IPS DF 4.7 (cell line): ENCODE data around the gene HES6.

Source experiments
- DNase-seq: peaks from one replicate; pipeline ENCODE4 v3.0.0-alpha.2; 2013; ENCODE audit warnings: low spot score; ENCODE audit errors: extremely low read depth

Gene HES6

GRCh38 chr2:238255151-238255551, 15.3 kb upstream of the HES6 start:
- DNase-seq = no peak

- no peak for DNase-seq
Measured at GRCh38 chr2:238254095-238254723, 14.4 kb upstream of the HES6 start.

GRCh38 chr2:238252766-238253630, 13.2 kb upstream of the HES6 start:
- no peak for DNase-seq

GRCh38 chr2:238251986-238252385, 12.1 kb upstream of the HES6 start:
- DNase-seq = no peak

GRCh38 chr2:238251331-238251730, 11.5 kb upstream of the HES6 start:
- no peak for DNase-seq

GRCh38 chr2:238250896-238251295, 11.1 kb upstream of the HES6 start:
- DNase-seq = no peak

GRCh38 chr2:238247841-238248453, 8.1 kb upstream of the HES6 start:
- DNase-seq = no peak

- DNase-seq = no peak
Measured at GRCh38 chr2:238247002-238247822, 7.4 kb upstream of the HES6 start.

GRCh38 chr2:238244151-238244550, 4.3 kb upstream of the HES6 start:
- DNase-seq = no peak

GRCh38 chr2:238243496-238244076, 3.7 kb upstream of the HES6 start:
- DNase-seq = no peak

GRCh38 chr2:238242731-238243495, 3.1 kb upstream of the HES6 start:
- no peak for DNase-seq

GRCh38 chr2:238241970-238242369, 2.1 kb upstream of the HES6 start:
- no peak for DNase-seq

GRCh38 chr2:238240757-238241711, 1.2 kb upstream of the HES6 start:
- no peak for DNase-seq

GRCh38 chr2:238239543-238239862, 335 bp downstream of the HES6 start:
- DNase-seq = no peak

- DNase-seq = no peak
Measured at GRCh38 chr2:238238766-238239542, 884 bp downstream of the HES6 start.

GRCh38 chr2:238238311-238238765, 1.5 kb downstream of the HES6 start:
- no peak for DNase-seq

GRCh38 chr2:238237431-238238135, 2.3 kb downstream of the HES6 start:
- no peak for DNase-seq

GRCh38 chr2:238236571-238236970, 3.3 kb downstream of the HES6 start:
- no peak for DNase-seq
